ENCODE measurements around the gene CABLES1. TPM values are rescaled to one million over a fixed set of nuclear protein-coding genes. Genes with fewer than 3 reads are reported as not detected.
A peak's percentile ranks its signal among the peaks of the same experiment; 100 is the strongest.
"Not testable (repeated sequence)": the region's sequence is repeated elsewhere in the genome, so short reads cannot be mapped to it uniquely, and the experiment has no call there.

The CABLES1 gene
- total RNA-seq, 1 donor from 2014 or later: 50.9 TPM

GRCh38 chr18:23282437-23282781 lies 147.1 kb downstream of the CABLES1 start:
- H3K27ac Mint-ChIP-seq (ENCODE audit: unreplicated experiment): peak overlapping the region; percentile 97
- H3K9me3 Mint-ChIP-seq (ENCODE audit: unreplicated experiment): peaks cover 7% of the 10 kb centered on the region
- peak overlapping the region; percentile 10 for H3K4me3 Mint-ChIP-seq (ENCODE audit: unreplicated experiment)
- H3K27me3 Mint-ChIP-seq (ENCODE audit: unreplicated experiment): no peaks in the 10 kb centered on the region
- peaks cover 27% of the 10 kb centered on the region for H3K4me1 Mint-ChIP-seq (ENCODE audit: unreplicated experiment)
- peaks cover 3% of the 10 kb centered on the region for H3K36me3 Mint-ChIP-seq (ENCODE audit: unreplicated experiment)
- TF ChIP-seq CTCF (IDR thresholded peaks at IDR 0.05): no peak
- DNase-seq (ENCODE audit: extremely low spot score, unreplicated experiment): no peak

GRCh38 chr18:23283916-23284430 lies 148.7 kb downstream of the CABLES1 start:
- Mint-ChIP-seq H3K36me3 (ENCODE audit: unreplicated experiment) (no peaks in the 10 kb centered on the region), H3K9me3 (ENCODE audit: unreplicated experiment) (no peaks in the 10 kb centered on the region), H3K4me1 (ENCODE audit: unreplicated experiment) (peaks cover 31% of the 10 kb centered on the region), H3K27ac (ENCODE audit: unreplicated experiment) (no peak overlapping the region), H3K27me3 (ENCODE audit: unreplicated experiment) (no peaks in the 10 kb centered on the region), H3K4me3 (ENCODE audit: unreplicated experiment) (no peak overlapping the region)
- no peak for DNase-seq (ENCODE audit: extremely low spot score, unreplicated experiment)
- TF ChIP-seq CTCF (IDR thresholded peaks at IDR 0.05): no peak

GRCh38 chr18:23284629-23285028 lies 149.3 kb downstream of the CABLES1 start:
- TF ChIP-seq CTCF (IDR thresholded peaks at IDR 0.05): no peak
- H3K4me3 Mint-ChIP-seq (ENCODE audit: unreplicated experiment): no peak overlapping the region
- H3K27ac Mint-ChIP-seq (ENCODE audit: unreplicated experiment): no peak overlapping the region
- H3K27me3 Mint-ChIP-seq (ENCODE audit: unreplicated experiment): no peaks in the 10 kb centered on the region
- no peaks in the 10 kb centered on the region for H3K36me3 Mint-ChIP-seq (ENCODE audit: unreplicated experiment)
- peaks cover 35% of the 10 kb centered on the region for H3K4me1 Mint-ChIP-seq (ENCODE audit: unreplicated experiment)
- H3K9me3 Mint-ChIP-seq (ENCODE audit: unreplicated experiment): no peaks in the 10 kb centered on the region
- no peak for DNase-seq (ENCODE audit: extremely low spot score, unreplicated experiment)

GRCh38 chr18:23285581-23285980 lies 150.3 kb downstream of the CABLES1 start:
- not testable (repeated sequence) for H3K27ac Mint-ChIP-seq (ENCODE audit: unreplicated experiment); H3K36me3 Mint-ChIP-seq (ENCODE audit: unreplicated experiment); H3K27me3 Mint-ChIP-seq (ENCODE audit: unreplicated experiment); H3K4me3 Mint-ChIP-seq (ENCODE audit: unreplicated experiment); DNase-seq (ENCODE audit: extremely low spot score, unreplicated experiment); H3K9me3 Mint-ChIP-seq (ENCODE audit: unreplicated experiment)
- H3K4me1 Mint-ChIP-seq (ENCODE audit: unreplicated experiment): peaks cover 35% of the 10 kb centered on the region

GRCh38 chr18:23291456-23292205 lies 156.3 kb downstream of the CABLES1 start:
- H3K9me3 Mint-ChIP-seq (ENCODE audit: unreplicated experiment): no peaks in the 10 kb centered on the region
- TF ChIP-seq CTCF (IDR thresholded peaks at IDR 0.05): no peak
- H3K27ac Mint-ChIP-seq (ENCODE audit: unreplicated experiment): no peak overlapping the region
- H3K36me3 Mint-ChIP-seq (ENCODE audit: unreplicated experiment): no peaks in the 10 kb centered on the region
- no peaks in the 10 kb centered on the region for H3K27me3 Mint-ChIP-seq (ENCODE audit: unreplicated experiment)
- no peak overlapping the region for H3K4me3 Mint-ChIP-seq (ENCODE audit: unreplicated experiment)
- peaks cover 10% of the 10 kb centered on the region for H3K4me1 Mint-ChIP-seq (ENCODE audit: unreplicated experiment)
- no peak for DNase-seq (ENCODE audit: extremely low spot score, unreplicated experiment)

Data from osteocyte (in vitro differentiated cells).